Activated T-cell treated with anti-CD3 and anti-CD28 coated beads, Interleukin-2, amount 50 U/mL, for 24 hours (primary cell): ENCODE data around the gene KIF21A.

ENCODE experiments used
- DNase-seq: peaks from one replicate; pipeline ENCODE4 v3.0.0-alpha.2; 2020
- H3K27ac Mint-ChIP-seq: 2 replicates; pipeline ENCODE4 v1.8.0; 2020; ENCODE audit warnings: mild to moderate bottlenecking, mixed read lengths
- H3K27me3 Mint-ChIP-seq: 2 replicates; pipeline ENCODE4 v1.8.0; 2020; ENCODE audit warnings: mixed read lengths
- H3K36me3 Mint-ChIP-seq: 2 replicates; pipeline ENCODE4 v1.8.0; 2020; ENCODE audit warnings: low read depth, mixed read lengths
- H3K4me1 Mint-ChIP-seq: 2 replicates; pipeline ENCODE4 v1.8.0; 2020; ENCODE audit warnings: low read depth, mixed read lengths
- H3K4me3 Mint-ChIP-seq: 2 replicates; pipeline ENCODE4 v1.8.0; 2020; ENCODE audit warnings: mild to moderate bottlenecking, moderate library complexity, mixed read lengths
- H3K9me3 Mint-ChIP-seq: 2 replicates; pipeline ENCODE4 v1.8.0; 2020; ENCODE audit warnings: mixed read lengths

The KIF21A gene

GRCh38 chr12:39359645-39360044 is 83.3 kb downstream of the KIF21A start:
- H3K27ac Mint-ChIP-seq = no peak overlapping the region
- no peak overlapping the region for H3K4me3 Mint-ChIP-seq
- DNase-seq = no peak
- peaks cover 59% of the 10 kb centered on the region for H3K36me3 Mint-ChIP-seq
- H3K27me3 Mint-ChIP-seq = no peaks in the 10 kb centered on the region
- no peaks in the 10 kb centered on the region for H3K9me3 Mint-ChIP-seq
- H3K4me1 Mint-ChIP-seq = no peaks in the 10 kb centered on the region

- peaks cover 47% of the 10 kb centered on the region for H3K36me3 Mint-ChIP-seq
- H3K4me1 Mint-ChIP-seq = no peaks in the 10 kb centered on the region
- no peaks in the 10 kb centered on the region for H3K9me3 Mint-ChIP-seq
- H3K4me3 Mint-ChIP-seq = no peak overlapping the region
- no peak overlapping the region for H3K27ac Mint-ChIP-seq
- H3K27me3 Mint-ChIP-seq = no peaks in the 10 kb centered on the region
- DNase-seq = no peak
Observed at GRCh38 chr12:39357041-39357440, 85.9 kb downstream of the KIF21A start.

- no peak overlapping the region for H3K27ac Mint-ChIP-seq
- H3K36me3 Mint-ChIP-seq = peaks cover 49% of the 10 kb centered on the region
- H3K9me3 Mint-ChIP-seq = no peaks in the 10 kb centered on the region
- DNase-seq = no peak
- H3K4me1 Mint-ChIP-seq = no peaks in the 10 kb centered on the region
- H3K4me3 Mint-ChIP-seq = no peak overlapping the region
- H3K27me3 Mint-ChIP-seq = no peaks in the 10 kb centered on the region
Observed at GRCh38 chr12:39355841-39356240, 87.1 kb downstream of the KIF21A start.

- H3K9me3 Mint-ChIP-seq = no peaks in the 10 kb centered on the region
- no peak overlapping the region for H3K4me3 Mint-ChIP-seq
- H3K27ac Mint-ChIP-seq = no peak overlapping the region
- H3K27me3 Mint-ChIP-seq = no peaks in the 10 kb centered on the region
- H3K36me3 Mint-ChIP-seq = peaks cover 52% of the 10 kb centered on the region
- no peaks in the 10 kb centered on the region for H3K4me1 Mint-ChIP-seq
- no peak for DNase-seq
Observed at GRCh38 chr12:39354955-39355354, 88.0 kb downstream of the KIF21A start.

- Mint-ChIP-seq H3K4me3 (no peak overlapping the region), H3K27me3 (no peaks in the 10 kb centered on the region), H3K27ac (no peak overlapping the region), H3K4me1 (no peaks in the 10 kb centered on the region), H3K9me3 (no peaks in the 10 kb centered on the region), H3K36me3 (peaks cover 54% of the 10 kb centered on the region)
- DNase-seq = no peak
Observed at GRCh38 chr12:39352471-39353017, 90.4 kb downstream of the KIF21A start.

- Mint-ChIP-seq H3K9me3 (no peaks in the 10 kb centered on the region), H3K4me1 (no peaks in the 10 kb centered on the region), H3K27ac (no peak overlapping the region), H3K4me3 (no peak overlapping the region), H3K27me3 (no peaks in the 10 kb centered on the region), H3K36me3 (peaks cover 43% of the 10 kb centered on the region)
- no peak for DNase-seq
Observed at GRCh38 chr12:39351153-39351552, 91.8 kb downstream of the KIF21A start.

GRCh38 chr12:39348941-39349626 is 93.8 kb downstream of the KIF21A start:
- Mint-ChIP-seq H3K36me3 (peaks cover 31% of the 10 kb centered on the region), H3K27ac (no peak overlapping the region), H3K9me3 (no peaks in the 10 kb centered on the region), H3K27me3 (no peaks in the 10 kb centered on the region), H3K4me3 (no peak overlapping the region), H3K4me1 (no peaks in the 10 kb centered on the region)
- DNase-seq = no peak

- Mint-ChIP-seq H3K9me3 (no peaks in the 10 kb centered on the region), H3K27ac (no peak overlapping the region), H3K4me1 (no peaks in the 10 kb centered on the region), H3K4me3 (no peak overlapping the region), H3K27me3 (no peaks in the 10 kb centered on the region), H3K36me3 (peaks cover 31% of the 10 kb centered on the region)
- DNase-seq = no peak
Observed at GRCh38 chr12:39348523-39348922, 94.4 kb downstream of the KIF21A start.

- H3K9me3 Mint-ChIP-seq = no peaks in the 10 kb centered on the region
Observed at GRCh38 chr12:39344926-39345325, 98.0 kb downstream of the KIF21A start.

GRCh38 chr12:39343665-39344064 is 99.3 kb downstream of the KIF21A start:
- Mint-ChIP-seq H3K36me3 (peaks cover 43% of the 10 kb centered on the region), H3K4me1 (peaks cover 18% of the 10 kb centered on the region), H3K9me3 (no peaks in the 10 kb centered on the region), H3K27me3 (no peaks in the 10 kb centered on the region), H3K4me3 (no peak overlapping the region), H3K27ac (no peak overlapping the region)
- no peak for DNase-seq

More at GRCh38 chr12:39344926-39345325, 98.0 kb downstream of the KIF21A start:
- Mint-ChIP-seq H3K27me3 (no peaks in the 10 kb centered on the region), H3K36me3 (peaks cover 38% of the 10 kb centered on the region), H3K4me1 (peaks cover 16% of the 10 kb centered on the region), H3K27ac (no peak overlapping the region), H3K4me3 (no peak overlapping the region)
- no peak for DNase-seq

GRCh38 chr12:39341761-39342160 is 101.2 kb downstream of the KIF21A start:
- Mint-ChIP-seq H3K27ac (peak overlapping the region; percentile 79), H3K4me3 (no peak overlapping the region), H3K27me3 (no peaks in the 10 kb centered on the region), H3K4me1 (peaks cover 18% of the 10 kb centered on the region), H3K36me3 (peaks cover 40% of the 10 kb centered on the region), H3K9me3 (no peaks in the 10 kb centered on the region)
- DNase-seq = no peak

- Mint-ChIP-seq H3K36me3 (peaks cover 40% of the 10 kb centered on the region), H3K27me3 (no peaks in the 10 kb centered on the region), H3K4me1 (peaks cover 18% of the 10 kb centered on the region), H3K4me3 (no peak overlapping the region), H3K9me3 (no peaks in the 10 kb centered on the region), H3K27ac (peak overlapping the region; percentile 79)
- no peak for DNase-seq
Observed at GRCh38 chr12:39341179-39341578, 101.7 kb downstream of the KIF21A start.

- peaks cover 22% of the 10 kb centered on the region for H3K4me1 Mint-ChIP-seq
- H3K4me3 Mint-ChIP-seq = no peak overlapping the region
- H3K9me3 Mint-ChIP-seq = no peaks in the 10 kb centered on the region
- H3K36me3 Mint-ChIP-seq = peaks cover 57% of the 10 kb centered on the region
- H3K27me3 Mint-ChIP-seq = no peaks in the 10 kb centered on the region
- no peak overlapping the region for H3K27ac Mint-ChIP-seq
- no peak for DNase-seq
Observed at GRCh38 chr12:39332661-39333175, 110.2 kb downstream of the KIF21A start.

GRCh38 chr12:39331539-39332261 is 111.2 kb downstream of the KIF21A start:
- H3K4me1 Mint-ChIP-seq = peaks cover 22% of the 10 kb centered on the region
- H3K9me3 Mint-ChIP-seq = no peaks in the 10 kb centered on the region
- no peaks in the 10 kb centered on the region for H3K27me3 Mint-ChIP-seq
- H3K4me3 Mint-ChIP-seq = no peak overlapping the region
- H3K27ac Mint-ChIP-seq = no peak overlapping the region
- H3K36me3 Mint-ChIP-seq = peaks cover 54% of the 10 kb centered on the region
- no peak for DNase-seq

GRCh38 chr12:39329876-39330275 is 113.0 kb downstream of the KIF21A start:
- Mint-ChIP-seq H3K36me3 (peaks cover 54% of the 10 kb centered on the region), H3K27me3 (no peaks in the 10 kb centered on the region)

More at GRCh38 chr12:39329876-39330275, 113.0 kb downstream of the KIF21A start:
- no peak for DNase-seq
- no peaks in the 10 kb centered on the region for H3K9me3 Mint-ChIP-seq
- no peak overlapping the region for H3K27ac Mint-ChIP-seq
- H3K4me3 Mint-ChIP-seq = no peak overlapping the region
- H3K4me1 Mint-ChIP-seq = peaks cover 22% of the 10 kb centered on the region
